GM19043 (cell line): ENCODE measurements around the gene HAPLN2.

Experiments
- ATAC-seq: cut with Tn5 transposase; IDR thresholded peaks from one replicate; pipeline ENCODE4 v1.9.1; 2021; ENCODE audit warnings: low read depth; ENCODE audit not compliant: unreplicated experiment

Gene HAPLN2

GRCh38 chr1:156659988-156660751 lies 41.0 kb downstream of the HAPLN2 start:
- ATAC-seq: peak; percentile 49

GRCh38 chr1:156660752-156661112 lies 41.5 kb downstream of the HAPLN2 start:
- no peak for ATAC-seq

- ATAC-seq: no peak
These were observed 43.0 kb downstream of the HAPLN2 start for GRCh38 chr1:156662005-156662799.

GRCh38 chr1:156662800-156663055 lies 43.5 kb downstream of the HAPLN2 start:
- no peak for ATAC-seq

GRCh38 chr1:156663178-156663577 lies 44.0 kb downstream of the HAPLN2 start:
- no peak for ATAC-seq

GRCh38 chr1:156664046-156664766 lies 45.0 kb downstream of the HAPLN2 start:
- ATAC-seq: no peak

GRCh38 chr1:156664767-156665411 lies 45.7 kb downstream of the HAPLN2 start:
- no peak for ATAC-seq

- no peak for ATAC-seq
These were observed 46.3 kb downstream of the HAPLN2 start for GRCh38 chr1:156665539-156665938.

- no peak for ATAC-seq
These were observed 47.8 kb downstream of the HAPLN2 start for GRCh38 chr1:156666862-156667609.

- no peak for ATAC-seq
These were observed 48.4 kb downstream of the HAPLN2 start for GRCh38 chr1:156667610-156667967.

GRCh38 chr1:156667968-156668709 lies 48.9 kb downstream of the HAPLN2 start:
- no peak for ATAC-seq

GRCh38 chr1:156668801-156669637 lies 49.8 kb downstream of the HAPLN2 start:
- no peak for ATAC-seq

GRCh38 chr1:156669794-156670193 lies 50.6 kb downstream of the HAPLN2 start:
- ATAC-seq: no peak

GRCh38 chr1:156670359-156670758 lies 51.1 kb downstream of the HAPLN2 start:
- ATAC-seq: no peak

- ATAC-seq: no peak
These were observed 51.6 kb downstream of the HAPLN2 start for GRCh38 chr1:156670791-156671190.

GRCh38 chr1:156671804-156672203 lies 52.6 kb downstream of the HAPLN2 start:
- ATAC-seq: no peak

GRCh38 chr1:156673387-156674121 lies 54.3 kb downstream of the HAPLN2 start:
- no peak for ATAC-seq
